ENCODE data around the gene FBXL22.
"Not testable (repeated sequence)": the region's sequence is repeated elsewhere in the genome, so short reads cannot be mapped to it uniquely, and the experiment has no call there.

GRCh38 chr15:63617627-63618026 lies 20.4 kb downstream of the FBXL22 start:
- not testable (repeated sequence) for TF ChIP-seq CTCF (IDR thresholded peaks at IDR 0.05); ZFX (IDR thresholded peaks at IDR 0.05; ENCODE audit: borderline replicate concordance)

Data from 22Rv1 (cell line).